T-cell (primary cell): Measurements from ENCODE around the gene CTDSPL. TPM values are rescaled to one million over a fixed set of nuclear protein-coding genes. Genes with fewer than 3 reads are reported as not detected.

ENCODE experiments used
- ATAC-seq, 4 experiments: fragments of 200-7000 bp in 3 of 4; fragments of 150-1000 bp in 1 of 4; cut with Tn5 transposase; replicated peaks in 1 of 4; 1 replicate in 3 of 4; 2 replicates in 1 of 4; pipeline ENCODE4 v1.10.0; 2021; ENCODE audit warnings: moderate library complexity in 3 of 4, mild to moderate bottlenecking in 2 of 4, moderate number of reproducible peaks in 1 of 4
- CTCF ChIA-PET, 2 donors: fragments of 300-600 bp; sonication (Branson Sonifier 250); formaldehyde crosslinking; loops; one replicate each; lab custom pipeline; 2022; ENCODE audit warnings: antibody characterized with exemption in 2 of 2; lab: Charles Lee
- POLR2A ChIA-PET, 2 donors: fragments of 300-600 bp; sonication (Branson Sonifier 250); formaldehyde crosslinking; loops; one replicate each; lab custom pipeline; 2022; ENCODE audit warnings: antibody characterized with exemption in 2 of 2; lab: Charles Lee
- DNase-seq, 35 experiments: peaks; one replicate each; pipeline versions ENCODE4 v3.0.0 to v3.0.0-alpha.2; 2013 to 2023
- H3K27ac ChIP-seq: one replicate; pipeline ENCODE4 v1.5.1; 2013; ENCODE audit warnings: low read length
- H3K27me3 ChIP-seq, 2 experiments: replicated peaks in 1 of 2; 1 replicate in 1 of 2; 2 replicates in 1 of 2; pipeline versions ENCODE4 v1.6.1 to v1.7.0; 2013; ENCODE audit warnings: low read length in 1 of 2, mixed read lengths in 1 of 2; ENCODE audit not compliant: control insufficient read depth in 2 of 2, insufficient read depth in 2 of 2; ENCODE audit errors: extremely low read depth in 1 of 2
- H3K36me3 ChIP-seq, 2 donors: 1 replicate in 1 of 2; 2 replicates in 1 of 2; pipeline versions ENCODE4 v1.6.1 to v1.7.0; 2013; ENCODE audit warnings: low read length in 1 of 2; ENCODE audit not compliant: control insufficient read depth in 2 of 2, insufficient read depth in 1 of 2; ENCODE audit errors: extremely low read depth in 1 of 2
- H3K4me1 ChIP-seq, 2 experiments: 1 replicate in 1 of 2; 2 replicates in 1 of 2; pipeline versions ENCODE4 v1.6.1 to v1.7.0; 2013; ENCODE audit warnings: low read length in 2 of 2, mixed read lengths in 1 of 2; ENCODE audit not compliant: insufficient read depth in 2 of 2, control insufficient read depth in 1 of 2; ENCODE audit errors: extremely low read depth in 1 of 2
- H3K4me3 ChIP-seq, 2 donors: 1 replicate in 1 of 2; 2 replicates in 1 of 2; pipeline versions ENCODE4 v1.5.1 to v1.7.0; 2013; ENCODE audit warnings: mild to moderate bottlenecking in 2 of 2, low read length in 1 of 2, moderate library complexity in 1 of 2; ENCODE audit not compliant: control insufficient read depth in 1 of 2; ENCODE audit errors: extremely low read depth in 1 of 2
- H3K9me3 ChIP-seq: 2 replicates; pipeline ENCODE4 v1.7.0; 2013
- H3K27ac Mint-ChIP-seq, 2 donors: one replicate each; pipeline ENCODE4 v1.8.0; 2020 to 2021; ENCODE audit warnings: mild to moderate bottlenecking in 2 of 2, mixed read lengths in 2 of 2
- H3K27me3 Mint-ChIP-seq, 2 donors: one replicate each; pipeline ENCODE4 v1.8.0; 2021 to 2022; ENCODE audit warnings: mixed read lengths in 2 of 2
- H3K36me3 Mint-ChIP-seq: one replicate; pipeline ENCODE4 v1.8.0; 2021; ENCODE audit warnings: mixed read lengths
- H3K4me1 Mint-ChIP-seq, 3 donors: one replicate each; pipeline ENCODE4 v1.8.0; 2020 to 2022; ENCODE audit warnings: mixed read lengths in 3 of 3, mild to moderate bottlenecking in 1 of 3
- H3K4me3 Mint-ChIP-seq, 3 donors: one replicate each; pipeline ENCODE4 v1.8.0; 2020 to 2022; ENCODE audit warnings: mild to moderate bottlenecking in 3 of 3, mixed read lengths in 3 of 3, moderate library complexity in 3 of 3
- H3K9me3 Mint-ChIP-seq, 3 donors: one replicate each; pipeline ENCODE4 v1.8.0; 2020 to 2022; ENCODE audit warnings: mixed read lengths in 3 of 3
- WGBS: methylation state at CpG from one replicate; pipeline ENCODE4 v1.1.5; 2013; ENCODE audit warnings: missing lambda C conversion rate; ENCODE audit not compliant: insufficient coverage; 5-methylcytosine and 5-hydroxymethylcytosine counted together
- total RNA-seq, 35 experiments: library from RNA in 6 of 35; stranded (reverse) in 6 of 35; fragments of 120-200 nt in 1 of 35; gene quantifications; one replicate each; pipeline versions ENCODE4 v1.2.1 to v1.2.4 and lab custom pipeline; 2013 to 2026

Gene CTDSPL
- total RNA-seq, 5 donors from 2014 or later (not counting 1 experiment from before 2014, with no cell fraction given): 0.54 to 2.5 (median 2.0) TPM

DNA sequence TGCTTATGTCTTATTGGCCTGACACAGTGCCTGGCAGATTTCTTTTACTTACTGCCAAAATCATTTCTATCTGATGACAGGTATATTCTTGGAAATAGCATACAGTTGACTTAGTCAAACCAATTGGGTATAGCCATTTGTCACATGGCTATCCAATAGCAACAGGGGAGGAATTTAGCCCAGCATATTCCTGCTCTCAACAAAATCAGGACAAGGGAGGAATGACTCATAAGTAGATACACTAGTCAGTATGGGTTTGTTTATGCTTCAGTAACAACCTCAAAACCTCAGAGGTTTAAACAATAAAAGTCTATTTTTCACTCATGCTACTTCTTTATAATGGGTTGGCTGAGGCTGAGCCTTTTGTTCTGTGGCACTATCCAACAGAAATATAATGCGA lies 90.9 kb downstream of the CTDSPL start:
- no peak for DNase-seq
- Mint-ChIP-seq H3K27ac (no peak overlapping the region), H3K4me3 (no peak overlapping the region), H3K36me3 (no peaks in the 10 kb centered on the region), H3K9me3 (no peaks in the 10 kb centered on the region), H3K27me3 (no peaks in the 10 kb centered on the region), H3K4me1 (peaks cover 22 to 25% (median 25%) of the 10 kb centered on the region in 3 donors)
- Histone ChIP-seq H3K9me3 (no peaks in the 10 kb centered on the region), H3K36me3 (no peaks in the 10 kb centered on the region), H3K4me1 (peaks cover 15 to 21% of the 10 kb centered on the region in 2 experiments), H3K4me3 (no peak overlapping the region), H3K27ac (no peak overlapping the region), H3K27me3 (no peaks in the 10 kb centered on the region)
- ChIA-PET CTCF (no interaction called here), POLR2A (no interaction called here)
- no CpG with 5 or more reads among the region's 1 CpG for WGBS
- ATAC-seq: no peak

DNA sequence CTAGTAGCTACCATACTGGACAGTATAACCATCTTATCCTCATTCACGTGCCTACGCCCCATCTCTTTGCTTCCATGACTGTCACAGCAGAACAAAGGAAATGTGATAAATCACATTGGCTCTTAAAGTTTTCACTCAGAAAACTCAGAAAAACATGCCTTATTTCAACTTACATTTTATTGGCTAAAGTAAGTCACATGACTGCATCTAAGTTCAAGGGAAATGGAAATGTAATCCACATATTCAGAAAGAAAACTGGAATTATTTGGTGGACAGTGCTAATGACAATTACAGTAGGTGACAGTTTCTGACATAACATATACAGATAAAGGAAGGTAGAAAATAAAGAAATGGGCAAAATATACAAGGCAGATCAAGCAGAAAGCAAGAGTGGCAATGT lies 91.5 kb downstream of the CTDSPL start:
- no peaks in the 10 kb centered on the region for H3K27me3 Mint-ChIP-seq
- POLR2A ChIA-PET: no interaction called here
- H3K36me3 Mint-ChIP-seq: no peaks in the 10 kb centered on the region
- no peak overlapping the region for H3K4me3 Mint-ChIP-seq
- peaks cover 26 to 31% (median 29%) of the 10 kb centered on the region in 3 donors for H3K4me1 Mint-ChIP-seq
- WGBS: 100% methylated on average over 2 of the region's 2 CpGs
- CTCF ChIA-PET: no interaction called here
- H3K27ac Mint-ChIP-seq: no peak overlapping the region
- Histone ChIP-seq H3K27me3 (no peaks in the 10 kb centered on the region), H3K4me3 (no peak overlapping the region), H3K4me1 (peaks cover 17 to 21% of the 10 kb centered on the region in 2 experiments), H3K27ac (no peak overlapping the region), H3K9me3 (no peaks in the 10 kb centered on the region), H3K36me3 (no peaks in the 10 kb centered on the region)
- ATAC-seq (no peak), DNase-seq (no peak)
- no peaks in the 10 kb centered on the region for H3K9me3 Mint-ChIP-seq

DNA sequence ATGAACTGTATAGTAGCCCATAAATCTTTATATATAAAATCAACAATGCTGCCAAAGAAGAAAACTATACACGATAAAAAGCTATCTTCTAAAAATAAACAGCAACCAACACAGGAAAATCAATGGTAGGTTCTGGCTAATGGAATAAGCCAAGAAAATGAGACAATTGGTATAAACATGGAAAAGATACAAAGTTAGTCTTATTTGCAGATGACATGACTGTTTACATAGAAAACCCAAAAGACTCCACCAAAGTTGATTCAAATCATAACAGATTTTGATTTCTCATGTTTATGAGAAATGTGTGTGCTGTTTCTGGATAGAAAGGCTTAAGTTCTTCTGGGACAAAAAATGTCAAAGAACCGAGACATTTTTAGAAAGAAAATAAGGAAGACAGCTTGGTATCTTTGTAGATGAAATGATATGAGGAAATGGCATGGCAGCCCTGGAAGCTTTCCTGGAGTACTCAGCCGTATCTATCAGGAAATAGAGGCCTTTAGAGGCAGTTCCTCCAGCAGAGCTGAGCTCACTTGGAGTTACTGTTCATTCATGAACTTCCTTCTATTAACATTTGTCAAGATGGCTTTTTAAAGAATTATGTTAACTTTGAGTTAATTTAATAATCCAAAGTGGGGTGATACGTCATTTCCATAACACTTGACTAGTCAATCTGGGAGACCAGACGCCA lies 92.2 kb downstream of the CTDSPL start:
- H3K27me3 ChIP-seq: no peaks in the 10 kb centered on the region
- no peak overlapping the region for H3K4me3 ChIP-seq
- H3K4me3 Mint-ChIP-seq: no peak overlapping the region
- no peak overlapping the region for H3K27ac ChIP-seq
- peaks cover 26 to 31% (median 29%) of the 10 kb centered on the region in 3 donors for H3K4me1 Mint-ChIP-seq
- WGBS: 86% methylated on average over 3 of the region's 5 CpGs
- H3K36me3 Mint-ChIP-seq: no peaks in the 10 kb centered on the region
- H3K4me1 ChIP-seq: peaks cover 17 to 21% of the 10 kb centered on the region in 2 experiments
- no peaks in the 10 kb centered on the region for H3K36me3 ChIP-seq
- H3K9me3 Mint-ChIP-seq: no peaks in the 10 kb centered on the region
- POLR2A ChIA-PET: no interaction called here
- peak overlapping the region in 1 of 2 donors; percentile 24 for H3K27ac Mint-ChIP-seq
- ATAC-seq: no peak
- no peaks in the 10 kb centered on the region for H3K27me3 Mint-ChIP-seq
- H3K9me3 ChIP-seq: no peaks in the 10 kb centered on the region
- CTCF ChIA-PET: interaction anchor here in 1 of 2 donors (0.7 kb wide), 1 partner anchor 21 kb away, joined by 3 read pairs; no protein-coding TSS in a partner anchor
- DNase-seq: no peak

DNA sequence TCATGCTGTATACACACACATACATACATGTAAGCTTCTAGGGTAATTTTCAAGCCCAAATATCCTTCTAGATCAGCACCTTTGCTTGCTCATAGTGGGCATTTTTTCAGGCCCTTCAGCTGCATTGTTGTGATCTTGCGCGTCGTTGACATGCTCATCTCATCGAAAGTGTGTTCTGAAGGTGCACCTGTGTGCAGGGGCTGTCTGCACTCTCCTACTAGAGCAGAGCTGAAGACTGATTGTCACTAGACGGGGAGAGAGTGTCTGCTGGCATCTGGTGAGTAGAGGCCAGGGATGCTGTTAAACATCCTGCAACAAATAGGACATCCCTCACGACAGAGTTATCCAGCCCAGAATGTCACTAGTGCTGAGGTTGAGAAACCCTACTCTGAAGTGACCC lies 93.2 kb downstream of the CTDSPL start:
- POLR2A ChIA-PET: no interaction called here
- H3K4me1 ChIP-seq: peaks cover 17 to 21% of the 10 kb centered on the region in 2 experiments
- WGBS: 88% methylated on average over 4 of the region's 6 CpGs
- H3K9me3 ChIP-seq: no peaks in the 10 kb centered on the region
- H3K27ac ChIP-seq: no peak overlapping the region
- Mint-ChIP-seq H3K4me3 (no peak overlapping the region), H3K36me3 (no peaks in the 10 kb centered on the region), H3K4me1 (peaks cover 26 to 31% (median 29%) of the 10 kb centered on the region in 3 donors), H3K27ac (no peak overlapping the region), H3K27me3 (no peaks in the 10 kb centered on the region), H3K9me3 (no peaks in the 10 kb centered on the region)
- no peak for DNase-seq
- no peaks in the 10 kb centered on the region for H3K36me3 ChIP-seq
- no peak overlapping the region for H3K4me3 ChIP-seq
- H3K27me3 ChIP-seq: no peaks in the 10 kb centered on the region
- ATAC-seq: no peak
- CTCF ChIA-PET: interaction anchor here in 1 of 2 donors (0.8 to 1.0 kb wide), 3 partner anchors 18 to 32 kb away, joined by 3 read pairs; no protein-coding TSS in a partner anchor

DNA sequence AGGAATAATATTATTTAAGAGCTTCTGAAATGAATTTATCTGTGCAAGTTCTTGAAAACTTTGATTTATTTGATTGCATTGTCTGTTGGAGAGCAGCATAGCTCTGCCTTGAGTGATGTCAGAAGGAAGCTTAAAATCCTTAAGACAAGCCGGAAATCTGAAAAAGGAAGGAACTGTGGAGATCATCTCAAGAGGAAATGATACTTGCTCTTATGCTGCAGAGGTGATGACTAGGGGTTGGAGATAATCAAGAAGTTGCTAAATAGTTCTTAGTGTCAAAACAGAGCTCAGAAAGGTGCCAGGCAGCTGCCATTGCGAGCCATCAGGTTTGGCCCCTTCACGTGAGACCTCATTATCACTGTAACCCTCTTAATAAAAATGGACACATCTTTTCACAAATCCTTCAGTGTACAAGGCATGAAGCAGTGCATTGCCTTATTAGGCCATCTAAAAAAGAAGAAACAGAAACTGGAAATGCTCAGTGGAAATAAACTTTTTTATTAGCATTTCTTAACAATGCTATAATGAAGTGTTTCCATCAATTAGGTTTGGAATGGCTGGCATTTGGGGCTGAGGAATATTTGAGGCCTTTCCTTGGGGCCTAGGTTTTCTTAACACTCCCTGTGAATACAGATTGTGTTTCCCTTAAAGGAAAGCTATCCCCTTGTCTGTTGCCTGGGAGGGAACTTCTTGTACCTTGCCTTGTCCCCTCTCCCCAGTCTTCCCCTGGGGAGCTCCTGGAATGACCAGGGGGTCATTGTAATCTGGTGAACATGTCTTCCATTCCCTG lies 94.4 kb downstream of the CTDSPL start:
- Histone ChIP-seq H3K9me3 (no peaks in the 10 kb centered on the region), H3K36me3 (no peaks in the 10 kb centered on the region), H3K4me3 (peak overlapping the region in 1 of 2 donors; percentile 15), H3K27ac (peak overlapping the region; percentile 64), H3K27me3 (no peaks in the 10 kb centered on the region), H3K4me1 (peaks cover 17 to 21% of the 10 kb centered on the region in 2 experiments)
- peaks cover 26 to 31% (median 29%) of the 10 kb centered on the region in 3 donors for H3K4me1 Mint-ChIP-seq
- H3K27me3 Mint-ChIP-seq: no peaks in the 10 kb centered on the region
- peak overlapping the region; percentile 92 to 96 for H3K27ac Mint-ChIP-seq
- peak in 1 of 4 experiments; percentile 36 for ATAC-seq
- 75% methylated on average over 3 of the region's 3 CpGs for whole genome bisulfite sequencing
- ChIA-PET CTCF (interaction anchor here (0.6 to 2.4 kb wide), 4 partner anchors 10 to 19 kb away, joined by 3 to 9 read pairs (median 4); no protein-coding TSS in a partner anchor), POLR2A (interaction anchor here (0.5 to 0.7 kb wide), 2 partner anchors 342 to 976 kb away, joined by 5 to 6 read pairs; no protein-coding TSS in a partner anchor)
- no peaks in the 10 kb centered on the region for H3K36me3 Mint-ChIP-seq
- H3K4me3 Mint-ChIP-seq: peak overlapping the region in 1 of 3 donors; percentile 69
- no peak for DNase-seq
- H3K9me3 Mint-ChIP-seq: no peaks in the 10 kb centered on the region
